ENCODE results near the gene SNAPC4.
"Not testable (repeated sequence)": the region's sequence is repeated elsewhere in the genome, so short reads cannot be mapped to it uniquely, and the experiment has no call there.

SNAPC4 gene

GRCh38 chr9:136431782-136432350 is 31.9 kb upstream of the SNAPC4 start:
- DNase-seq = no peak

GRCh38 chr9:136430588-136431234 is 30.7 kb upstream of the SNAPC4 start:
- DNase-seq = no peak

GRCh38 chr9:136429683-136430491 is 29.9 kb upstream of the SNAPC4 start:
- DNase-seq = no peak

GRCh38 chr9:136429075-136429628 is 29.2 kb upstream of the SNAPC4 start:
- DNase-seq = no peak

- no peak for DNase-seq
Observed at GRCh38 chr9:136426787-136427186, 26.8 kb upstream of the SNAPC4 start.

- not testable (repeated sequence) for DNase-seq
Observed at GRCh38 chr9:136425367-136425766, 25.4 kb upstream of the SNAPC4 start.

GRCh38 chr9:136424750-136425362 is 24.9 kb upstream of the SNAPC4 start:
- no peak for DNase-seq

DNA sequence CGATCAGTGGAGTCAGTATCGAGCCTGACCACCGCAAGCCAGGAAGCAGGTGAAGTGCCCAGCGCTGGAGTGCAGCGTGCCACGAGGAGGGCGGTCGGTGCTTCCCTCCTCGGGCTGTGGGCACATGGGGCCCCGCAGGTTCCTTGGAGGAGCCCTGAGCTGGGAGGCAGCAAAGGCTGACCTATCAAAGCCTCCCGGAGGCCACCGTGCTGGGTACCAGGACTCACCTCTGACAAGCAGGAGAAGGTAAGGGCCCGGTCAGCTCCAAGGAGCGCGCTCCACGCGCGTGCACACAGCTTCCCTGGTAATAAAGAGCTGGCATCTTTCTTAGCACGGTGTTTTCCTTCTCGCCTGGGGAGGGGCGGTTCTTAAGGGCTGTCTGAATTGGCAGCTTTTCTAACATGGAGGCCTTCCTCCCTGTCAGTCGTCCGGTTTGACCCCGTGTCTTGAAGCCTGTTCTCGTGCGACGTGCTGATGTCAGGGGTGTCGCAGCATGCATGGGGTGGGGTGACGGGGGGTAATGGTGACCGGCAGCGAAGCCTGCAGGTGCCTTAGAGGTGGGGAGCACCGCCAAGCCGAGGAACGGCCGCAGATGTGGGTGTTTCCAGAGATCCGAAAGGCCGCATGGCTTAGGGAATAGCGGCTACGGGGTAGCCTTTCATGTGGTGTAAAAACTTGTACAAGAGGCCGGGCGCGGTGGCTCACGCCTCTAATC is 23.6 kb upstream of the SNAPC4 start:
- DNase-seq = no peak

GRCh38 chr9:136422876-136423275 is 22.9 kb upstream of the SNAPC4 start:
- no peak for DNase-seq

DNA sequence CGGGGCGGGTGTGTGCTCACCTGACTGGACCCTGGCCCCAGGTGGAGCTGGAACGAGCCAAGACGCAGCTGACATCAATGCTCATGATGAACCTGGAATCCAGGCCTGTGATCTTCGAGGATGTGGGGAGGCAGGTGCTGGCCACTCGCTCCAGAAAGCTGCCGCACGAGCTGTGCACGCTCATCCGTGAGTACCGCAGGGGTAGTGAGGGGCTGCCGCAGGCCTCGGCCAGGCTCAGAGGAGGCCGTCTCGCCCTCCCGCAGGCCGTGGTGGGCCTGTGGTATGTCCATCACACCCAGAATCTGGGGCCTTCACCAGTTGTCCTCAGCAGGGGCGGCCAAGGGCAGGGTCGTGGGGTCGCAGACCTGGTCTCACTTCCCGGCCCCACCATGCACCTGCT is 21.8 kb upstream of the SNAPC4 start:
- no peak for DNase-seq

DNA sequence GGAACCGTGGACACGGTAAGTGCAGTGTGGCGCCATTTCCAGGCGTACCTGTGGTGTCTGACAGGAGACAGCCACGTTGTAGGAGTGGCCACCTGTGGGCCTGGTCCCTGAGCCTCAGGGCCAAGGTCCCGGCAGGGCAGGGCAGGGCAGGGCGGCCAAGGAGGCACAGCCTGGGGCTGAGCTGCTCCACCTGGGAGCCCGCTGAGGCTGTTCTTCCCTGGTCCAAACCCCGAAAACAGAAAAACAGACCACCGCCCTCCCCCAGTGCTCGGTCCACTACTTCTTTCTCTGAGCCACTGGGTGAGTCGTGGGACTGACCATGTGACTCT is 19.1 kb upstream of the SNAPC4 start:
- DNase-seq = no peak

DNA sequence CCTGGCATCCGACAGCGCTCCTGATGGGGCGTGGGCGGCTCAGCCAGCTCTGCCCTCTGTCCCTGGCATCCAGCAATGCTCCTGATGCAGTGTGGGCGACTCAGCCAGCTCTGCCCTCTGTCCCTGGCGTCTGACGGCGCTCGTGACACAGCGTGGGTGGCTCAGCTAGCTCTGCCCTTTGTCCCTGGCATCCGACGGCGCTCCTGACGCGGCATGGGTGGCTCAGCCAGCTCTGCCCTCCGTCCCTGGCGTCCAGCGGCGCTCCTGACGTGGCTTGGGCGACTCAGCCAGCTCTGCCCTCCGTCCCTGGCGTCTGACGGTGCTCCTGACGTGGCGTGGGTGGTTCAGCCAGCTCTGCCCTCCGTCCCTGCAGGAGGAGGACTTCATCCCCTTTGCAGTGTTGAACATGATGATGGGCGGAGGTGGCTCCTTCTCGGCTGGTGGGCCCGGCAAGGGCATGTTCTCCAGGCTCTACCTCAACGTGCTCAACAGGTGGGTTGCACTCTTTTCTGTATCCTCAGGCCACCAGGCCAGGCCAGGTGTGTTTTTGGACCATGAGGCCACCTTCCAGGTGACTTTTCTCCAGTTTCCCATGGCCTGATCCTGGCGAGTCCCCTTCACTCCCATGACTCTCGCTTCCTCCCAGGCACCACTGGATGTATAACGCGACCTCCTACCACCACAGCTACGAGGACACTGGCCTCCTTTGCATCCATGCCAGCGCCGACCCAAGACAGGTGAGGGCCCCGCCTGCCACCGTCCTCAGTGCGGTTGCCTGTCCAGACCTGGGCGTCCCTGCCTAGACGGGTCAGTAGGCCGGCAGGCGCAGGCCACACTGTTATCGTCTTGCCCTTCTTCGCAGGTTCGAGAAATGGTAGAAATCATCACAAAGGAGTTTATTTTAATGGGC is 18.5 kb upstream of the SNAPC4 start:
- DNase-seq = no peak

GRCh38 chr9:136416914-136417313 is 16.9 kb upstream of the SNAPC4 start:
- no peak for DNase-seq

- no peak for DNase-seq
Observed at GRCh38 chr9:136416427-136416826, 16.5 kb upstream of the SNAPC4 start.

DNA sequence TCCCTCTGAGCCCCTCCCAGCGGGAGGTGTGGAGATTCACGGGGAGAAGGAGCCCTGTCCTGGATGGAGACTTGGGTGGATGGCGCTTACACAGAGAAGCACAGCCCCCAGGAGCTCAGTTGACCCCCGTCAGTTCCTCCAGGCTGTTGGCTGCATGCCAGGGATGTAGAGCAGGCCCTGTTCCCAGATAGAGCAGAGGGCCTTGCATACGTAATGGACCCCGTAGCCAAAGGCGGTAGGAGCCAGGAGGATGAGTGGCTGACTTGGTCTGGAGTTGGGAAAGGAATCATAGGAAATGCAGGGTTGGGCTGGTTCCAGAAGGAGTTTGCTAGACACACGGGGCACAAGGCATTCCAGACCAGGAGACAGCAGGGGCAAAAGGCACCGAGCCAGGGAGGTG is 13.0 kb upstream of the SNAPC4 start:
- DNase-seq = no peak

GRCh38 chr9:136411378-136411777 is 11.4 kb upstream of the SNAPC4 start:
- DNase-seq = no peak

DNA sequence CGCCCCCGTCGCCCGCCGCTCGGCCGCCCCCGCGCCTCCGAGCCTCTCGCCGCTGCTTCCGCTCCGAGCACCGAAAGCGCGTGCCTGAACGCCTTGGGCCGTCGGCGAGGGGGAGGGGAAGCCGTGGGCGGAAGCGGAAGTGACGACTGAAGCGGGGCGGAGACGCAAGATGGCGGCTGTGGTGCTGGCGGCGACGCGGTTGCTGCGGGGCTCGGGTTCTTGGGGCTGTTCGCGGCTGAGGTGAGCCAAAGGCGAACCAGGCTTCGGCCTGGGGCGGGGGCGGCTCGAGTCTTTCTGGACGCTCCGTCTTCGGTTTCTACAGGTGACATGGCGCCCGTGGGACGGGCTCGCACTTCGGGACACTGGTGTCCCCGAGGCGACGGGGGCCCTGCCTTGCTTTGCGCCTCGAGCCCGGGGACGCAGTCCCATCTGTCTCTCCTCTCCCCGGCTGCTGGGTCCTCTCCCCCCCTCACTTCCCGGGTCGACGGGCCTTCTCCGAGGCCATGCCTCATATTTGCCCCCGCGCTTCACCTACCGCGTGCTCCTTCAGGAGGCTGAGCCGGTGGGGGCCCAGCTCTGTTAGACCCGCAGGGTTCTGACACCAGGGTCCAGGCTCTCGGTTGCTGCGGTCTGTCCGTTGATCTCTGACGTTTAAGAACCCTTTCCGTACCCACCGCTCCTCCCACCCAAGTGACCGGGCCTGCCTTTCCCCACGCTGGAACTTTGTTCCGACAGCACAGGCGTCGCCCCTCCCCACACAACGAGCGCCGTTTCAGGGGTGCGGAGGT is 10.7 kb upstream of the SNAPC4 start, which contains the start of the genes ENTR1 and PMPCA:
Gene ENTR1, minus strand, starts transcription at position 115 of the 788 bp plus-strand sequence. CDS start 217 bp downstream, outside the sequence.
Gene PMPCA, plus strand, starts transcription at position 159 of the 788 bp plus-strand sequence. Its CDS starts 11 bp downstream, at position 170.
- peak; percentile 96 for DNase-seq

DNA sequence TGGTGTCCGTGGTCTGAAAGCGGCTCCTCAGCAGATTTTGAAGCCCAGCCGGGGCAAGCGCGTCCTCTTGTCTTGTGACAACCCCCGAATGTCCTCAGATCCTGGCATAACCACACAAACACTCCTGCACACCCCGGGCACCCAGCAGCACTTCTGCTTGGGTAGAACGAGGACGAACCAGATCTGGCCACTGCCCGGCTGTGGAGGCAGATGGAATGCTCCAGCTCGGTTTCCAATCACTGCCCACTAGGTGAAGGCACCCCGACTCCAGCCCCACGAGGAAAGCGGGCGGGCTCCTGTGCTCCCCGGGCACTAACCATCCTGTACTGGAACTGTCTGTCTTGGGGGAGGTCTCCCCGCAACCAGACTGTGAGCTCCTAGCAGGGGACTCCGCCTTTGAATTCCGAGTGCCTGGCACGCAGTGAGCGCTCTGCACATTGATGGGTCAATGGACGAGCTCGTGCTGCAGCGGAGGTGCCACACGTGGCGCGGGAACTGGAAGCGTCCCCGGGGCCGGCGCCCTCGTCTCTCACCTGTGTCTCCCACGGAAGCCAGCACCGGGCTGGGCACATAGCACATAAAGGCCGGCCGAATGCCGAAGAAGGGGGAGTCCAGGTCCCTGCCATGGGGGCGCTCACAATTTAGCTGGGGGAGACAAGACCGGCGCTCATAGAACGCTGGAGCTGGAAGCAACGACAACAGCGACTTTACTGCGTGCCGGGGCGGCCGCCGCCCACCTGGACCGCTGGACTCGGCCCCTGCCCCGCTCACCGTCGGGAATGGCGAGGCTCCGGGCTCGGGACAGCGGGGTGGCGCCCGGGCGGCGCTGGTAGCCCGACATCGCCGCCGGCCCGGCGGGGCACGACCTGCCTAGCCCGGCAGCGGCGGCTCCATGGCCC is 9.8 kb upstream of the SNAPC4 start:
- DNase-seq = peak; percentile 70

- no peak for DNase-seq
Observed at GRCh38 chr9:136407911-136408310, 7.9 kb upstream of the SNAPC4 start.

DNA sequence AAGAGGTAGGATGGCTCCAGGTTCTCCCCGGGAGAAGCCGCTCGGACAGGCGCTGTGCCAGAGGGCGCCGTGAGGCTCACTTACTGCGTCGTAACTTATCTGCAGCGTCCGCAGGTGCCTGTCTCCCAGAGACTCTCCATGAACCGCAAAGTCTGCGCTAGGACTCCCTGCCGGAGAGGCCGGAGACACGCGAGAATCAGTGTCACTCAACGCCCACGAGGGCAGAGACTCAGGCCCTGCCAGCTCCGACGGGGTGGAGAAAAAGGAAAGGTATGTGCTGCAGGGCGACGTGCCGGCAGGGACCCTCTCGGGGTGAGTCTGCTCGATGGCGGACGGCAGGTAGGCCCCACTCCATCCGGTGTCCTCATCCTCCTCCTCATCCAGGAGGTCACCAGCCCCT is 7.1 kb upstream of the SNAPC4 start:
- not testable (repeated sequence) for DNase-seq

Data from 8988T (cell line).